Sigmoid colon (tissue), 7 donors: ENCODE measurements around the gene MFRP. TPM values are rescaled to one million over a fixed set of nuclear protein-coding genes. Genes with fewer than 3 reads are reported as not detected.

ENCODE experiments used
- DNase-seq: peaks from one replicate; pipeline ENCODE4 v3.0.0-alpha.2; 2019
- H3K27ac ChIP-seq, 4 donors: fragments of 200-600 bp; sonication (generic); one replicate each; pipeline ENCODE4 v1.5.1; 2016 to 2019; ENCODE audit warnings: mild to moderate bottlenecking in 1 of 4
- H3K27me3 ChIP-seq, 3 donors: fragments of 200-600 bp; sonication (generic); one replicate each; pipeline ENCODE4 v1.5.1; 2019; ENCODE audit warnings: mild to moderate bottlenecking in 1 of 3
- H3K36me3 ChIP-seq, 4 donors: fragments of 200-600 bp; sonication (generic); one replicate each; pipeline ENCODE4 v1.5.1; 2016 to 2019
- H3K4me1 ChIP-seq, 4 donors: fragments of 200-600 bp; sonication (generic); one replicate each; pipeline ENCODE4 v1.5.1; 2017 to 2019
- H3K4me3 ChIP-seq, 4 donors: fragments of 200-600 bp; sonication (generic); one replicate each; pipeline ENCODE4 v1.5.1; 2017 to 2019; ENCODE audit warnings: mild to moderate bottlenecking in 2 of 4, moderate library complexity in 1 of 4
- H3K9me3 ChIP-seq, 4 donors: fragments of 200-600 bp in 3 of 4; sonication (generic) in 3 of 4; one replicate each; pipeline versions ENCODE4 v1.5.1 to v1.6.1; 2013 to 2019
- EP300 ChIP-seq, 4 donors: sonication (generic); formaldehyde crosslinking; IDR thresholded peaks; one replicate each; pipeline ENCODE4 v1.6.1; 2017; ENCODE audit warnings: antibody characterized with exemption in 4 of 4
- POLR2A ChIP-seq, 2 donors: fragments of 450-650 bp; IDR thresholded peaks; one replicate each; pipeline ENCODE4 v1.6.1; 2016; ENCODE audit warnings: antibody characterized with exemption in 2 of 2, mild to moderate bottlenecking in 2 of 2, moderate library complexity in 2 of 2
- POLR2AphosphoS5 ChIP-seq, 4 donors: sonication (generic); formaldehyde crosslinking; IDR thresholded peaks; one replicate each; pipeline ENCODE4 v1.6.1; 2017; ENCODE audit warnings: antibody characterized with exemption in 4 of 4
- WGBS, 2 donors: extraction: QIAGEN DNeasy Blood & Tissue Kit; methylation state at CpG; one replicate each; pipeline ENCODE4 v1.1.7; 2013; 5-methylcytosine and 5-hydroxymethylcytosine counted together
- intact Hi-C: fragments of 100-400 bp; cut with DNase I; formaldehyde crosslinking; loops from one replicate; pipeline ENCODE4 v1.15.1; 2023
- polyA plus RNA-seq, 3 donors: library from polyadenylated mRNA; stranded (reverse); fragments of 200-250 nt; gene quantifications; one replicate each; pipeline ENCODE4 v1.2.3, GENCODE V29; 2013
- total RNA-seq, 4 donors: library from RNA; depleted of rRNA; stranded (reverse); fragments of >200 nt; gene quantifications; one replicate each; pipeline ENCODE4 v1.1.0, GENCODE V29; 2016
- TF ChIP-seq, protein P1 (sequence below), 4 experiments: fragments of 450-650 bp in 3 of 4; fragments of 200-600 bp in 1 of 4; IDR thresholded peaks; one replicate each; pipeline ENCODE4 v1.5.1; 2016 to 2019; ENCODE audit warnings: antibody characterized with exemption in 4 of 4, mild to moderate bottlenecking in 3 of 4, moderate library complexity in 2 of 4
- donor health status: healthy with polysubstance abuse.
- donor health status: Bipolar disorder and iron deficiency.
- donor health status: healthy.

Gene MFRP
- total and polyA plus RNA-seq, 7 donors, result 0.14 TPM; not detected in 6

DNA sequence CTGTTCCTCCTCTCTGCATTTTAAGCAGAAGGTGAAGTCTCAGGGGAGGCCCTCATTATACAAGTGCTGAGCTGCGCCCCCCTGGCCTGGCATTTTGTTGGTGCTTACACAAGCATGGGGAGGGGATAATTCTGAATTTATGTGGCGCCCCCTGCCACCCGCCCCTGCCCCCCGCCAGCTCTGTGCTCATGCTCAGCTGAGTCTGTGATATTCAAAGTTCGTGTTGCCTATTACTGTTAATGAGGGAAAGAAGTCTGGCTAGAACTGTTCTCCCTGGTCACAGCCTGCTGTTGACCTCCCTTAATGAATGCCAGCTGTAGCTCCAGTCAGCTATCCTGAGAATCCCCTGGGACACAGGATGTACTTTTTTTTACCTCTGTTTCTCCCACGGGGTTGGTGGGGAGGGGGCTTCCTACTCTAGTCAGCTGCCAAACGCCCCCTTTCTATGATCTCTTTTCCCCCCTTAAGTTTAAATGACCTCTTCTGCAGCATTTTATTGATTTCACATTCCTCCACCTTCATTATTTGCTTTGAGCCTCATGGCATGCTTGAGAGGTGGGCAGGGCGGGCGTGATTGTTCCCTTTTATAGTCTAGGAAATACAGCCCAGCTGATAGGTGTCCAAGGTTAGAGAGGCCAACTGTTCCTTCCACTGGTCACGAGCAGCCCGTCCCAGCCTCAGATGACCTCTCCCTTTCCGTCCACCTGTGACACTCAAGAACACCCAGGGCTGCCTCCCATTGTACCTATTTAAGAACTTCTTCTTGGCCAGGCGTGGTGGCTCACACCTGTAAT lies 22.8 kb upstream of the MFRP start:
- H3K4me3 ChIP-seq, result peak overlapping the region in 1 of 4 donors; percentile 2
- TF ChIP-seq, protein P1, sequence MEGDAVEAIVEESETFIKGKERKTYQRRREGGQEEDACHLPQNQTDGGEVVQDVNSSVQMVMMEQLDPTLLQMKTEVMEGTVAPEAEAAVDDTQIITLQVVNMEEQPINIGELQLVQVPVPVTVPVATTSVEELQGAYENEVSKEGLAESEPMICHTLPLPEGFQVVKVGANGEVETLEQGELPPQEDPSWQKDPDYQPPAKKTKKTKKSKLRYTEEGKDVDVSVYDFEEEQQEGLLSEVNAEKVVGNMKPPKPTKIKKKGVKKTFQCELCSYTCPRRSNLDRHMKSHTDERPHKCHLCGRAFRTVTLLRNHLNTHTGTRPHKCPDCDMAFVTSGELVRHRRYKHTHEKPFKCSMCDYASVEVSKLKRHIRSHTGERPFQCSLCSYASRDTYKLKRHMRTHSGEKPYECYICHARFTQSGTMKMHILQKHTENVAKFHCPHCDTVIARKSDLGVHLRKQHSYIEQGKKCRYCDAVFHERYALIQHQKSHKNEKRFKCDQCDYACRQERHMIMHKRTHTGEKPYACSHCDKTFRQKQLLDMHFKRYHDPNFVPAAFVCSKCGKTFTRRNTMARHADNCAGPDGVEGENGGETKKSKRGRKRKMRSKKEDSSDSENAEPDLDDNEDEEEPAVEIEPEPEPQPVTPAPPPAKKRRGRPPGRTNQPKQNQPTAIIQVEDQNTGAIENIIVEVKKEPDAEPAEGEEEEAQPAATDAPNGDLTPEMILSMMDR (IDR thresholded peaks at IDR 0.05), result no peak
- TF ChIP-seq EP300 (IDR thresholded peaks at IDR 0.05) (no peak), POLR2A (IDR thresholded peaks at IDR 0.05) (no peak), POLR2AphosphoS5 (IDR thresholded peaks at IDR 0.05) (no peak)
- peak; percentile 50 for DNase-seq

DNA sequence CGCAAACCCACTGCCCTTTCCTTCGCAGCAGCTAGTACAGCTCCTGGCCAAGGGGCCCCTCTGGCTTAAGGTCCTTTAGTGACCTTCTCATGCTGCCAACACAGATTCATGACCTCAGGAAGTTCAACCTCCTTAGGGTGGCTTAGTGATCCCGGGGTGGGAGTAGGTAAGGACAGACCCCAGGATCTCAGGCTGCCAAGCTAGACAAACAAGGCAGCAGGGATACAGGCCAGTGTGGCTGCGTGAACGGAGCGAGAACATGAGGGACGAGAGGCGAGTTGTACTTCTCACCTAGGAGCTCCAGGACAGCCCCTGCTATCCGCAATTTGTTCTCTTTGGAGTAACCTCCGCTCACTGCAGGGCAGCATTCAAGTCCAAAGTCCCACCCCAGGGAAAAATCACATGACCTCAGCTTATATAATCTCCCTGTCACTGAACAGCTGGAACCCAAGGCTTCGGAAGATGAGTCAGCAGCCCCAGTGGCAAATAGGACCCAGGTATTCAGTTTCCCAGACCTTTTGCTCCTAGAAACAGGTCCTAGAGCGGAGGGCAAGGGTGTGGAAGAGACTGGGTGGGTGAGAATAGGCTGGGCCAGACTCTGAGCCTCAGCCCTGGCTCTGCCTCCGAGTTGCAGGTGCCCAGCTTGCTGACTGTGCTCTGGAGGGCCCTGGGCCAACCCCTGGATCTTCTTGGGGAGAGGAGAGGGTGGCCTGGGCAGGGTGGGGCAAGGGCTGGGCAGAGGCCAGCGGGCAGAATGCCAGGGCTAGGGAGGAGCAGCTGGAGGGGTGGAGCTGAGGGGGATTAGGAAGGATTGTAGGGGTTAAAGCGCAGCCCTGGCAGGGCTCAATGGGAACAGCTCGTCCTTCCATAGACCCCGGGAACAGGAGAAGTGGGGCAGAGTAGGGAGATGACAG lies 21.9 kb upstream of the MFRP start:
- peak overlapping the region in 1 of 4 donors; percentile 2 for H3K4me3 ChIP-seq
- intact Hi-C loops, result loop anchor here (10.0 kb wide), 1 partner anchor 356 kb away; the partner anchor contains the start of gene NECTIN1
- no peaks in the 10 kb centered on the region for H3K36me3 ChIP-seq
- H3K9me3 ChIP-seq, result no peaks in the 10 kb centered on the region
- TF ChIP-seq POLR2A (IDR thresholded peaks at IDR 0.05) (peak in 1 of 2 donors; percentile 10), POLR2AphosphoS5 (IDR thresholded peaks at IDR 0.05) (peak in 2 of 4 donors; percentile 24 to 37)
- TF ChIP-seq, protein P1 (IDR thresholded peaks at IDR 0.05), result no peak
- H3K4me1 ChIP-seq, result peaks cover 0 to 69% (median 60%) of the 10 kb centered on the region in 4 donors
- 18 to 59% methylated on average over 17 of the region's 17 CpGs for WGBS, 2 donors
- H3K27ac ChIP-seq, result peak overlapping the region; percentile 46 to 91 (median 70)
- DNase-seq, result peak; percentile 77
- no peaks in the 10 kb centered on the region for H3K27me3 ChIP-seq

More for the DNA sequence above, 22.8 kb upstream of the MFRP start:
- Histone ChIP-seq H3K9me3 (no peaks in the 10 kb centered on the region), H3K36me3 (no peaks in the 10 kb centered on the region), H3K4me1 (peaks cover 0 to 68% (median 52%) of the 10 kb centered on the region in 4 donors), H3K27ac (peak overlapping the region; percentile 46 to 91 (median 70)), H3K27me3 (no peaks in the 10 kb centered on the region)
- WGBS, 2 donors, result 26 to 68% methylated on average over 13 of the region's 13 CpGs
- intact Hi-C loops, result loop anchor here (10.0 kb wide), 1 partner anchor 355 kb away; the partner anchor contains the start of gene NECTIN1

DNA sequence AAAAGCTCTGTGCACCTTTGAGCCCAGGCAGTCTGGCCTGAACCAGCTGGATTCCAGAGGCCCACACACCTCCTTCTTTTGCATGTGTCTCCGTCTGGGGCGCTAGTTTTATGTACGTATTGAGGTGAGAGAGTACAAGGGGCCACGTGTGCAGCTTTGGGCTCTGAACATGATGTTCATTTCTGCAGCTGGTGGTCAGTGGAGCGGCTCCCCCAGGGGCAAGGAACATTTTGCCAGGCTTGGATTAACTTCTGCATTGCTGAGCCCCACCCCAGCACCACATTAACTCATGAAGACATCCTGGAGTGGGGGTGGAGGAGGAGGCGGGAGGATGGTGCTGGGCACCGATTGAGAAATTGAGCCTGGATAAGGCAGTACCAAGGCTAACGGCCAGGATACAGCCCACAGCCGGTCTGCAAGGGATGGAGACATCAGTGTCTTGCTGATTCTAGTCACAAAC lies 21.2 kb upstream of the MFRP start:
- 26 to 65% methylated on average over 9 of the region's 9 CpGs for WGBS, 2 donors
- H3K9me3 ChIP-seq, result no peaks in the 10 kb centered on the region
- H3K4me1 ChIP-seq, result peaks cover 0 to 76% (median 66%) of the 10 kb centered on the region in 4 donors
- intact Hi-C loops, result loop anchor here (10.0 kb wide), 1 partner anchor 357 kb away; the partner anchor contains the start of gene NECTIN1
- no peaks in the 10 kb centered on the region for H3K27me3 ChIP-seq
- no peak for DNase-seq
- peak overlapping the region; percentile 46 to 91 (median 70) for H3K27ac ChIP-seq
- H3K36me3 ChIP-seq, result no peaks in the 10 kb centered on the region
- H3K4me3 ChIP-seq, result no peak overlapping the region
- TF ChIP-seq EP300 (IDR thresholded peaks at IDR 0.05) (no peak), POLR2A (IDR thresholded peaks at IDR 0.05) (no peak), POLR2AphosphoS5 (IDR thresholded peaks at IDR 0.05) (no peak)
- TF ChIP-seq, protein P1 (IDR thresholded peaks at IDR 0.05), result no peak

DNA sequence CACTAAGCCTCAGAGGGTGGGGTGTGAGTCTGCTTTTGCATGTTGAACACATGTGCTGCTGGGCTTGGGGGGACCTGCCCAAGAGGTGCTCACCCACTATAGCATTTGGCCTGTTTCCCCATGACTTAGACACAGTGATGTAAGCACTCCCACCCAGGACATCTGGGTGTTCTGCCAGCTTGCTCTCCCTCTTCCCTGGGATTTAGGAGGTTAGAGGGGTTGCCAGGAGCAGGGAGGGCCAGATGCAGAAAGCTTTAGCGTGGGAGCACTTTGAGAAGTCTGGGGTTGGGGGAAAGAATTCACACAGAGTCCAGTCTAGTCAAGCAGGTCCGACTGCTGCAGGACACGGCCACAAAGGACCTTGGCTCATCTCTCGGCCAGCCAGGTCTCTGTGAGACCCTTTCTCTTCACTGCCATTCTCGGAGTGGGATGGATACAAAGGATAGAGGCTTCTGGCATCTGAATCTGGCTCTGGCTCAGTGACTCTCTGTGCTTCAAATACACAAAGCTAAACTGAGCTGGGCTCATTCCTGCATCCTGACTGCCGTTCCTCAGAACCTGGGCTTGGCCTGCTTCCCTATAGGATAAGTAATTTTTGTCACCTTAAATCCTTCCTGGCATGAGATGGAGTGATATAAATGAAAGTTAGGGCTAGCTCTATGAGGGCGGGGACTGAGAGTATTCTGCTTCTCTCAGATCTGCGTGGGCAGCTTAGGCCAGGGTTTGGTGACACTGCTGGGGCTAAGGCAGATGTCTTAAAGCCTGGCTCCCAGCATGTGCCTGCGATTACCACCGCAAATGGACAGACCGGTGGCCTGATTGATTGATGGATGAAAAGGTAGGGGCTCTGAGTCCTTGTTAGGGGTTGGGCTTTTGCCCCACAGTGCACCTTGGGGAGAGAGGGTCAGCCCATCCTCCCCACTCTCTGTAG lies 20.4 kb upstream of the MFRP start:
- H3K9me3 ChIP-seq, result no peaks in the 10 kb centered on the region
- TF ChIP-seq POLR2AphosphoS5 (IDR thresholded peaks at IDR 0.05) (no peak), EP300 (IDR thresholded peaks at IDR 0.05) (no peak), POLR2A (IDR thresholded peaks at IDR 0.05) (no peak)
- TF ChIP-seq, protein P1 (IDR thresholded peaks at IDR 0.05), result no peak
- WGBS, 2 donors, result 86 to 87% methylated on average over 11 of the region's 11 CpGs
- H3K4me3 ChIP-seq, result no peak overlapping the region
- intact Hi-C loops, result loop anchor here (10.0 kb wide), 1 partner anchor 358 kb away; the partner anchor contains the start of gene NECTIN1
- peak overlapping the region; percentile 46 to 91 (median 70) for H3K27ac ChIP-seq
- DNase-seq, result no peak
- peaks cover 0 to 83% (median 70%) of the 10 kb centered on the region in 4 donors for H3K4me1 ChIP-seq
- no peaks in the 10 kb centered on the region for H3K36me3 ChIP-seq
- H3K27me3 ChIP-seq, result no peaks in the 10 kb centered on the region
